HepG2 (cell line): ENCODE data around the gene SULT1E1. TPM values are rescaled to one million over a fixed set of nuclear protein-coding genes. Genes with fewer than 3 reads are reported as not detected.

Source experiments
- E2F1 ChIP-seq: sonication (generic); formaldehyde crosslinking; IDR thresholded peaks from 2 replicates; pipeline ENCODE4 v1.5.0; 2020; ENCODE audit warnings: missing genetic modification reagents
- ELF4 ChIP-seq: sonication (generic); formaldehyde crosslinking; IDR thresholded peaks from 2 replicates; pipeline ENCODE4 v1.5.0; 2020; ENCODE audit warnings: missing genetic modification reagents, mild to moderate bottlenecking, moderate library complexity, borderline replicate concordance
- EP300 ChIP-seq, 3 experiments: sonication (generic) in 1 of 3; formaldehyde crosslinking in 1 of 3; IDR thresholded peaks; 2 replicates each; pipeline versions ENCODE4 v1.5.1 to v1.6.1; 2011 to 2020; ENCODE audit warnings: low read depth in 2 of 3, low read length in 2 of 3, borderline replicate concordance in 1 of 3, improper control_type of control experiment in 1 of 3, mild to moderate bottlenecking in 1 of 3, missing genetic modification reagents in 1 of 3, moderate library complexity in 1 of 3
- ERF ChIP-seq: IDR thresholded peaks from 2 replicates; pipeline ENCODE4 v1.6.1; 2018; ENCODE audit warnings: missing biosample characterization, missing genetic modification reagents
- ETS1 ChIP-seq: sonication (generic); formaldehyde crosslinking; IDR thresholded peaks from 2 replicates; pipeline ENCODE4 v1.4.0; 2020; ENCODE audit warnings: missing genetic modification reagents
- KDM1A ChIP-seq: IDR thresholded peaks from 2 replicates; pipeline ENCODE4 v1.6.1; 2016; ENCODE audit warnings: missing compliant biosample characterization
- PAX8 ChIP-seq: sonication (generic); formaldehyde crosslinking; IDR thresholded peaks from 2 replicates; pipeline ENCODE4 v1.8.0; 2022; ENCODE audit warnings: mild to moderate bottlenecking, missing genetic modification reagents, borderline replicate concordance
- RBM22 ChIP-seq: fragments of 200-400 bp; formaldehyde crosslinking; optimal IDR thresholded peaks from 2 replicates; pipeline ENCODE3; 2017; ENCODE audit warnings: mild to moderate bottlenecking, low read length, moderate library complexity
- SMARCC2 ChIP-seq: fragments of 450-650 bp; IDR thresholded peaks from 2 replicates; pipeline ENCODE4 v1.6.1; 2017; ENCODE audit warnings: antibody characterized with exemption, mild to moderate bottlenecking
- TCF7 ChIP-seq: sonication (generic); IDR thresholded peaks from 2 replicates; pipeline ENCODE4 v1.6.1; 2016; ENCODE audit warnings: antibody characterized with exemption, low read depth
- THAP8 ChIP-seq: sonication (generic); formaldehyde crosslinking; IDR thresholded peaks from 2 replicates; pipeline ENCODE4 v1.5.1; 2020; ENCODE audit warnings: missing genetic modification reagents, mild to moderate bottlenecking, borderline replicate concordance
- ZBED4 ChIP-seq: sonication (generic); formaldehyde crosslinking; IDR thresholded peaks from 2 replicates; pipeline ENCODE4 v1.4.0; 2020; ENCODE audit warnings: missing genetic modification reagents, borderline replicate concordance
- ZEB1 ChIP-seq: IDR thresholded peaks from 2 replicates; pipeline ENCODE4 v1.6.1; 2012; ENCODE audit warnings: mild to moderate bottlenecking, low read depth, inconsistent platforms; ENCODE audit not compliant: insufficient replicate concordance
- ZNF180 ChIP-seq: sonication (generic); formaldehyde crosslinking; IDR thresholded peaks from 2 replicates; pipeline ENCODE4 v1.4.0; 2020; ENCODE audit warnings: low read depth, missing genetic modification reagents, borderline replicate concordance
- ZNF564 ChIP-seq: sonication (generic); formaldehyde crosslinking; IDR thresholded peaks from 2 replicates; pipeline ENCODE4 v1.8.1; 2023; ENCODE audit warnings: mild to moderate bottlenecking, missing genetic modification reagents
- ZNF777 ChIP-seq: sonication (generic); formaldehyde crosslinking; IDR thresholded peaks from 2 replicates; pipeline ENCODE4 v1.4.0; 2020; ENCODE audit warnings: missing genetic modification reagents
- ZNF879 ChIP-seq: sonication (generic); formaldehyde crosslinking; IDR thresholded peaks from 2 replicates; pipeline ENCODE4 v1.8.1; 2023; ENCODE audit warnings: missing genetic modification reagents
- polyA plus RNA-seq, 8 experiments: library from polyadenylated mRNA; depleted of rRNA in 3 of 8; stranded (reverse) in 7 of 8; unstranded in 1 of 8; fragments of >200 nt; fragmentation: Illumina TruSeq in 4 of 8; extraction: Trizol in 4 of 8; gene quantifications; 2 replicates each; pipeline versions ENCODE4 v1.2.1 to v1.2.3, GENCODE V29; 2011 to 2016; ENCODE audit warnings: low read depth in 4 of 8, missing spikeins in 1 of 8, mixed read lengths in 1 of 8; ENCODE audit not compliant: insufficient read depth in 1 of 8
- total RNA-seq, 5 experiments: library from RNA; depleted of rRNA; stranded (reverse); fragments of >200 nt; fragmentation: Illumina TruSeq; extraction: Trizol; gene quantifications; 2 replicates each; pipeline ENCODE4 v1.2.3, GENCODE V29; 2016; ENCODE audit warnings: low read depth in 1 of 5
- TF ChIP-seq, protein P1 (sequence below): sonication (generic); formaldehyde crosslinking; IDR thresholded peaks from 2 replicates; pipeline ENCODE4 v1.5.0; 2020; ENCODE audit warnings: missing genetic modification reagents, mild to moderate bottlenecking, borderline replicate concordance
- TF ChIP-seq, protein P2 (sequence below), 2 experiments: sonication (generic) in 1 of 2; formaldehyde crosslinking in 1 of 2; IDR thresholded peaks; 2 replicates each; pipeline versions ENCODE4 v1.4.0 to v1.6.1; 2018 to 2020; ENCODE audit warnings: missing genetic modification reagents in 2 of 2, borderline replicate concordance in 1 of 2, low read depth in 1 of 2, mild to moderate bottlenecking in 1 of 2, missing biosample characterization in 1 of 2

Gene SULT1E1
- total and polyA plus RNA-seq, 2 of the 13 experiments (the other 11 are each of a cell fraction or from before 2014, with no cell fraction given): 1.7 to 3.9 TPM

DNA sequence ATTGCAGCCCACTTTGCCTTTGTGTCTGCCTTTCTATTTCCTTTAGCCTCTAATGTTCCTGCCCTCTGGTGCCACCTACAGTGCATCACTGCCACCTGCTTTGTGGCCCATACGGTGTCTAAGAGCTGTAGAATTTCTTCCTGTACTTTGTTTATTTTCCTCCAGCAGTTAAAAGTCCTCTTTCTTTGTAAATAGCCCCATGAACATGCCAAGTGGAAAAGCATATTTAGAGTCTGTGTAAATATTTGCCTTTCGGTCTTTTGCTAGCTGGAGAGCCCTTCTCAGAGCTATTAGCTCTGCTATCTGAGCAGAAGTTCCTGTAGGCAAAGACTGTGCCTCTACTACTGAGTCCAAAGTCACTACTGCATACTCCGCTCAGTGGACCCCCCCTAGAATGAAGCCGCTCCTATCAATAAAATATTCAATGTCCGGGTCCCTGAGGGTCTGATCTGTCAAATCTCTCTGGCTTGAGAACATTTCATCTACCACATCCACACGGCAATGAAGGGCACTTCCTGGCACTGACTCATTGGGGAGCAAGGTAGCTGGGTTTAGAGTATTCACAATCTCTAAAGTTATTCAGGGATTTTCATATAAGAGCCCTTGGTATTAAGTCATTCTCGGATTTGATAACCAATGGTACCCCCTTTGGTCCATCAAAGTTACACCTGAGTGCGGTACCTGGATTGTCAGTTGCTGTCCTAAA is 36.3 kb downstream of the SULT1E1 start (continued):
- peak; percentile 72; the same call in 1 of the 2 replicates for TF ChIP-seq ZBED4 (CRISPR knock-in tag)
- TF ChIP-seq ZNF564: no peak
- peak; percentile 79 for TF ChIP-seq TCF7
- no peak for TF ChIP-seq THAP8
- no peak for TF ChIP-seq ZNF879 (CRISPR knock-in tag)
- 0 out of 2 replicates have a peak, but pooled peaks have one; percentile 61 for TF ChIP-seq KDM1A
- TF ChIP-seq RBM22: no peak
- TF ChIP-seq, protein P1, sequence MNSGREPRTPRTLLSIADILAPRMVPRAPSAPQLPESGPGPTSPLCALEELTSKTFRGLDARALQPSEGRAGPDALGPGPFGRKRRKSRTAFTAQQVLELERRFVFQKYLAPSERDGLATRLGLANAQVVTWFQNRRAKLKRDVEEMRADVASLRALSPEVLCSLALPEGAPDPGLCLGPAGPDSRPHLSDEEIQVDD (CRISPR knock-in tag): no peak
- no peak for TF ChIP-seq ZEB1
- TF ChIP-seq, protein P2, sequence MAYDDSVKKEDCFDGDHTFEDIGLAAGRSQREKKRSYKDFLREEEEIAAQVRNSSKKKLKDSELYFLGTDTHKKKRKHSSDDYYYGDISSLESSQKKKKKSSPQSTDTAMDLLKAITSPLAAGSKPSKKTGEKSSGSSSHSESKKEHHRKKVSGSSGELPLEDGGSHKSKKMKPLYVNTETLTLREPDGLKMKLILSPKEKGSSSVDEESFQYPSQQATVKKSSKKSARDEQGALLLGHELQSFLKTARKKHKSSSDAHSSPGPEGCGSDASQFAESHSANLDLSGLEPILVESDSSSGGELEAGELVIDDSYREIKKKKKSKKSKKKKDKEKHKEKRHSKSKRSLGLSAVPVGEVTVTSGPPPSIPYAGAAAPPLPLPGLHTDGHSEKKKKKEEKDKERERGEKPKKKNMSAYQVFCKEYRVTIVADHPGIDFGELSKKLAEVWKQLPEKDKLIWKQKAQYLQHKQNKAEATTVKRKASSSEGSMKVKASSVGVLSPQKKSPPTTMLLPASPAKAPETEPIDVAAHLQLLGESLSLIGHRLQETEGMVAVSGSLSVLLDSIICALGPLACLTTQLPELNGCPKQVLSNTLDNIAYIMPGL (CRISPR knock-in tag; IDR thresholded peaks at IDR 0.05; ENCODE audit: borderline replicate concordance in 1 of 2, low read depth in 1 of 2): peak; percentile 39 to 76; a peak in 2 of 4 replicates
- TF ChIP-seq PAX8: no peak
- no peak for TF ChIP-seq ETS1 (CRISPR knock-in tag)
- peak in 1 of 2 experiments; percentile 99; a peak in 3 of 4 replicates for TF ChIP-seq EP300 (IDR thresholded peaks at IDR 0.05; ENCODE audit: low read depth in 2 of 2, low read length in 2 of 2)
- peak; percentile 85; the same call in 1 of the 2 replicates for TF ChIP-seq EP300 (CRISPR knock-in tag; IDR thresholded peaks at IDR 0.05; ENCODE audit: borderline replicate concordance)
- no peak for TF ChIP-seq ELF4
- TF ChIP-seq ZNF777: no peak
- TF ChIP-seq ZNF180 (CRISPR knock-in tag): no peak
- no peak for TF ChIP-seq E2F1 (CRISPR knock-in tag)
- peak; percentile 79 for TF ChIP-seq ERF (CRISPR knock-in tag)
- peak; percentile 53; the same call in 1 of the 2 replicates for TF ChIP-seq SMARCC2
